ENCODE data around the gene POLD1.
"Not testable (repeated sequence)": the region's sequence is repeated elsewhere in the genome, so short reads cannot be mapped to it uniquely, and the experiment has no call there.

POLD1 gene

DNA sequence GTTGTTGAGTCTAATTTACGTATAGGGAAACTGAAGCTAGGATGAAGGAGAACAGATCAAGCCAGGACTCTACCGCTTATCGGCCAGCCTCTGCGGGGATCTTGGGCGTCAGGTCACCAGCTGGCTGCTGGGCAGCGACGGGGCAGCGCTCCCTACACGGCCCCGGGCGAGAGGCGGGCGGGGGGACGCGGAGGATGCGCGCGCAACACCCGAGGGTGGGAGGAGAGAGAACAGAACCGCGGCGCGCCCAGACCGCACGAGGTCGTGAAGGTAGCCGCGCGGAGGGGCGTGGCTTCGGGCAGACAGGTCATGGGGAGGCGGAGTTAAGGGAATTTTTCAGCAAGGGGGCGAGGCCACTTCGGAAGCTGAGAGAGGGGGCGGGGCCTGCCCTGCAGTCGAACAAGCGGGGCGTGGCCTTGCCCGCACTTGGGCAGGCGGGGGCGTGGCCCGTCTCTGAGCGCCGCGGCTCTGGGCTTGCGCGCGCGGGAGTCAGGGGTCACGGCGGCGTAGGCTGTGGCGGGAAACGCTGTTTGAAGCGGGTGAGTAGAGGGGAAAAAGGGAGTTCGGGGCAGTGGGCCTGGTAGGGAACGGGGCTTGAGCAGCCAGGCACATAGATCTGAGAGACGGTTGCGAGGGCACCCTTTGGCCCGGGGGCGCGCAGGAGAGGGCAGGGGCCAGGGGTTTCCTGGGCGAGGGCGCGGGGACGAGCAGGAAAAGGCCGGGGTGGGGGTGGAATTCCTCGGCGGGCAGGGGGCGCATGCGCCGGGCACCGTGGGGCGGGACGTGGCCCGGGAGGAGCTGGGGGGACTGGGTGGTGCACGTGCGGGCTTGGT is at the start of gene POLD1:
POLD1 (plus strand) TSS at position 496 of the 833 bp plus-strand sequence. CDS start 14,505 bp downstream, outside the sequence.
- DNase-seq (ENCODE audit: low read depth in 2 of 2): peak; percentile 88 to 89

DNA sequence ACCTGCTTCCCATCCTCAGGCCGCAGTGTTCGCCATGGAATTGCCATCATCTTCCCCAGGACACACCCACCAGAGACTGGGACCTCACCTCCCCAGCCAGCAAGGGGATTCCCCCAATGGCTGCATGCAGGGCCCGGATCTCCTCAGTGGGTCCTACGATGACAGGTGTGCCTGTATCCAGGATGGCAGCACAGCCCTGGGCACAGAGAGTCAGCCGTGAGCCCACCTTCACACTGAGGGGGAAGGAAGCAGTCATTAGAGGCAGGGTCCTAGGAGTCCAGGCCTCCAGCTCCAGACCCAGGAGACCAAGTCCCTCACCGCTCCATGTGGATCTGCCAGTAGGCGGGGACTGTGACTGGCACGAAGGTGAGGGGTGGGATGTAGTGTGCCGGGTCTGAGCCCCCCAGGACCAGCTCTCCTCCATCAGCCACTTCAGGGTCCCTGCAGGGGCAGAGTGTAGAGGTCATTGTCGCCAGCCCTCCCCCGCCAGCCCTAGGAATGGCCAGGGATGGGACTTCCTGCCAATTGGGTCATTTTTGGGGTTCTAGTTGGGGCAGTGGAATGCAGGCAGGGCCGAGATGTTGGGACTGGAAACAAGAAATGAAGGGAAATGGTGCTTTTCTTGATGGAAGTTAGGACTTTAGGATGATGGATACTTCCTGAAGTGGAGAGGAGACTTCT is 49.3 kb upstream of the POLD1 start:
- no peak for DNase-seq (ENCODE audit: low read depth in 2 of 2)

DNA sequence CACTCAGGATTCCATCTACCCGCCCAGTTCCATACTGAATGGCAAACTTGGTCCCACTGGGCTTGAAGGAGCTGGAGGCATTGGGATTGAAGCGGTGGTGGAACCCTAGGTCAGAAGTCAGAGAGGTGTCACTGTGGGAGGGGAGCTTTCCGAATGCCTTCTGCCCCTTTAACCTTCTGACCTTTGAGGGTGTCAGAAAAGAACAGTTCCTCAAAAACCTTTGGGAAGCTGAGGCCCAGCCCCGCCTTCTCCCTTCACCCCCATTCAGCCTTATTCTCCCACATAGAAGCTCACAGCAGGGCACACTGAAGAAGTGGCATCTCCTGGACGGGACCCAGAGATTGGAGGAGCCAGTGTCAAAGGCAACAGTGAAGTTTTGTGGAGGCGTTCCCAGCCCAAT is 47.1 kb upstream of the POLD1 start:
- not testable (repeated sequence) for DNase-seq (ENCODE audit: low read depth in 2 of 2)

DNA sequence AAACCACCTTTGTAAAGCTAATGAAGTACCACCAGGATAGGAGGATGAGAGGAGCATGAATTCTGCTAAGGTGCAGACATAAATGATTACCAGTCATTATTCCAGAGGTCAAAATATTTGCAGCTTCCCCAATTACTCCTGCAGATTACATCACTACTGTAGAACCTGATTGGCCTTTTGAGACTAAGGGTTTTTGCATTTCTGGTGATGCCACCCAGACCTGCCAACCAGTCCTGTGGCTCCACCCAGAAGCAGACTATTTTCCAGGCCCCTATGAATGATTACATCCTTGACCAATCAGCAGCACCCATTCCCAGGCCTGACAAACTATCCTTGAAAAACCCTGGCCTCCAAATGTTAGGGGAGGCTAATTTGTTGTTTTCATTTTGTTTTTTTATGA is 43.8 kb upstream of the POLD1 start:
- no peak for DNase-seq (ENCODE audit: low read depth in 2 of 2)

DNA sequence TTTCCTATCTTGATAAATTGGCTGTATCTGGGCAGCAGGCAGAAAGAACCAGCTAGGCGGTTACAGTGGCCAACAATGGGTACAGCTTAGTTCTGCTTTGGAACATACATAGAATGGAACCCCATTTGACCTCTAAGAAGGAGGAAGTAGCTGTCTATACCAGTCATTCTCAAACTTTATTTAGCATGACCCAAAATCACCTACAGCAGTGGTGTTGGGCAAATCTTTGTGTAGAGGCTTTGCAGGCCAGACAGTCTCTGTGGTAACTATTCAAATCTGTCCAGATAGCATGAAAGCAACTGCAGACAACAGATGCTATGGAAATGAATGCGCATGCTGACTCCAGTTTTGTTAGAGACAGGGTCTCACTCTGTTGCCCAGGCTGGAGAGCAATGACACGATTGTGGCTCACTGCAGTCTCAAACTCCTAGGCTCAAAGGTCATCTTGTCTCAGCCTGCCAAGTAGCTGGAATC is 43.0 kb upstream of the POLD1 start:
- no peak for DNase-seq (ENCODE audit: low read depth in 2 of 2)

DNA sequence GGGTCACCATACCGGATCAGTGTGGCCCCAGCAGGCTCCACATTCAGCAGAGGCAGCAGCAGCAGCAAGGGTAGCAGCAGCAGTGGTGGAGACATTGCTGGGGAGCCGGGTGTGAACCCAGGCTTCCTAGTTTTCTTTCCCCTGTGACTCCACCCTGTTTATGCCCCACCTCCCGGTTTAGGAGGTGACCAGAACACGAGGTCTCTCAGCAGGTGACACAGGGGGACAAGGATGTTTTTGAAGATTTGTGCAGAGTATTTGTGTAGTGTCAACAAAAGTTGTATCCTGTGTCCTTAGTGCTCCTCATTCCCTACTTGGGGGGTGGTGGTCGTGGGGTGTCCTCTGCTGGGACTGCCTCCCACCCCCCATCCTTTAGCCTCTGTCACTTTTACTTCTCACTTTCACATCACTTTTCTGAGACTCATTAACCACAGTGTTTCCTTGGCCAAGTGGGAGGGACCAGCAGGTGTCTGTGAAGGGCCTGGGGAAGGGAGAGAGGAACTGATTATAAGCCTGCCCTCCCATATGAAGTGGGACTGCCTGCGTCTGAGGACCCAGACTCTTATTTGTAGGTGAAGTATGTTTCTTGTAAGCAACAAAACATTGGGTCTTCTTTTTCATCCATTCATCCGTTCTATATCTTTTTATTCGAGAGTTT is 39.4 kb upstream of the POLD1 start:
- no peak for DNase-seq (ENCODE audit: low read depth in 2 of 2)

DNA sequence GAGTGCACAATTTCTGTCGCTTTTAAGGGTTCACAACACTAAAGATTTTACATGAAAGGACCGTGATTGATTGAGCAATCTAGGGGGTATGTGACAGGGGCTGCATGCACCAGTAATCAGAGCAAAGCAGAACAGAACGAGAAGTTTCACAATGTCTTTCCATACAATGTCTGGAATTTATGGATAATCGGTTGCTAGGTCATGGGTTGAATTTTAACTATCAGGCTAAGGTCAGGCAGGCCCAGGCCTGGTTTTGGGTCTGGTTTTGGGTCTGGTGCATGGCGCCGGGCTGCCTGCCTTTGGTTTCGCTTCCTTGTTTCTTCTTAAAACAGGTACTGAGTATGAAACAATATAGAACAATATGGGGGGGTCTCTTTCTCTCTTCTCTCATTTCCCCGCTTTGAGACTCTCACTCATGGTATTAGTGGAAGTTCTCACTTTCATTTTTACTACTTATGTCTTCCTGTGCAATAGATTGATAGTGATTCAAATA is 37.0 kb upstream of the POLD1 start:
- DNase-seq (ENCODE audit: low read depth in 2 of 2): not testable (repeated sequence)

DNA sequence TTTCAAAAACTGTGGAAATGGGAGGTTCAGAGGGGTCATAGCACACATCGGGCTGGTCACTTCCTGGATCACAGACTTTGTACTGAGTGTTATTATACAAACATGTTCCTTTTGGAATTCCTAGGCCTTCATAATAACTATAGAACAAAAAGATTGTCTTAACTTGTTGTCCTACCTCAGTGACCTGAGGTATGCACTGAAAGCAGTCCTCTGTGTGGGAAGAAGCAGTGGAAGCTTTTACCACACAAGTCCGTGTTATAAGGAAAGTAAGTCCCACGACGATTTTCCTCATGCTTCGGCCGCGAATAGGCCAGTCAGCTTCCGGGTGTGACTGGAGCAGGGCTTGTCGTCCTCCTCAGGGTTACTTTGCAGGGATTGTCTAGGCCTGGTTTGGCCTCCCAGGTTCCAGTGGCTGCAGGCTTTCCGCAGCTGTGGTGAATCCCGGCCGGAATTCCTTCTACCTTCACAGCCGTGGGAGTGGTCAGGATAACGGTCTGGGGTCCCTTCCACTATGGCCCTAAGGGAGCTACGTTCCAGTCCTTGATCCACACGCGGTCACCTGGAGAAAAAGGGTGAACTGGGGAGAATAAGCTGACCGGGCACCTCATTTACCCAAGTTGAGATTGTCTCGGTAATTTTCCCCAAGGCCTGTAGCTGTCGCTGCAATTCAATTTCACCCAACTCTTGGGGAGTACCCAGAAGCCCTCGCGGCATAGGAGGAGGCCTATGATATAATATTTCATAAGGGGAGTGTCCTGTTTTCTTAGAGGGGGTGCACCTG is 34.7 kb upstream of the POLD1 start:
- DNase-seq (ENCODE audit: low read depth in 2 of 2): no peak

DNA sequence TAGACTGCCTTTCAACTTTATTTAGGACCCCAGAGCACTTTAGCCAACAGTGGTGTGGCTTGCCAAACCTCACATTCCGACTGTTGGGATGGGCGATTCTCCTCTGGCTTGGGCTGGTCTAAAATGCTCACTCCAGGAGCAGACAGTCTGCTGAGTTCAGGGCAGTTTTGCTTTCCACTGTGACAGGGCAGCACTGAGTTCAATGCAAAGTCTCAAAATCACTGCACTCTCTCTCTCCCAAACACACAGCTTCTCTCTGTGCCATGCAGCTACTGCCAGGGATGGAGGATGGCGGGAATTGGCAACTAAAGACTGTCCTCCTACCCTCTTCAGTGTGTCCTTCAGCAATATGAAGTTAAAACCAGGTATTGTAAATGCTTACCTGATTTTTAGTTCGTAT is 31.9 kb upstream of the POLD1 start:
- no peak for DNase-seq (ENCODE audit: low read depth in 2 of 2)

DNA sequence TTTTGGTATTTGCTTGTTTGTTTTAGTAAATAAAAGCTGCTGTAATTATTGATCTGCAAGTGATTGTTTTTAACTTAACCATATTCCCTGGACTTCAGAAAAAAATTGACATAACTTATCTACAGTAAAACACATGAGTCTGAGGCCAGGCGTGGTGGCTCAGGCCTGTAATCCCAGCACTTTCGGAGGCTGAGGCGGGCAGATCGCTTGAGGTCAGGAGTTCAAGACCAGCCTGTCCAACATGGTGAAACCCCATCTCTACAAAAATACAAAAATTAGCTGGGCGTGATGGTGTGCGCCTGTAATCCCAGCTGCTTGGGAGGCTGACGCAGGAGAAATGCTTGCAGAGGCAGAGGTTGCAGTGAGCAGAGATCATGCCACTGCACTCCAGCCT is 30.7 kb upstream of the POLD1 start:
- not testable (repeated sequence) for DNase-seq (ENCODE audit: low read depth in 2 of 2)

DNA sequence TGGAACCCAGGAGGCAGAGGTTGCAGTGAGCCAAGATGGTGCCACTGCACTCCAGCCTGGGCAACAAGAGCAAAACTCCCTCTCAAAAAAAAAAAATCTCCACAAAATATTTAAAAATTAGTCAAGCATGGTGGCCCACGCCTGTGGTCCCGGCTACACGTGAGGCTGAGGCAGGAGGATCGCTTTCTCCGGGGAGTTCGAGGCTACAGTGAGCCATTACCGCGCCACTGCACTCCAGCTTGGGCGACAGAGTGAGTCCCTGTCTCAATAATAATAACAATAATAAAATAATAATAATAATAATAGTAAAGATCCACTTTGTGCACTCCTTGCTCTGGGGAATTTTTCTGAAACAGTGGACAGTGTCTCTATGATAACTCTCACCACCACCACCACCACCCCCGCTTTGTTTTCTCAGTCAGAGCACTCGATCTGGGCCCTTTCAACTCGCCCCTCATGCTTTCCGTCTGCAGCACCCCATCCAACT is 27.4 kb upstream of the POLD1 start:
- no peak for DNase-seq (ENCODE audit: low read depth in 2 of 2)

DNA sequence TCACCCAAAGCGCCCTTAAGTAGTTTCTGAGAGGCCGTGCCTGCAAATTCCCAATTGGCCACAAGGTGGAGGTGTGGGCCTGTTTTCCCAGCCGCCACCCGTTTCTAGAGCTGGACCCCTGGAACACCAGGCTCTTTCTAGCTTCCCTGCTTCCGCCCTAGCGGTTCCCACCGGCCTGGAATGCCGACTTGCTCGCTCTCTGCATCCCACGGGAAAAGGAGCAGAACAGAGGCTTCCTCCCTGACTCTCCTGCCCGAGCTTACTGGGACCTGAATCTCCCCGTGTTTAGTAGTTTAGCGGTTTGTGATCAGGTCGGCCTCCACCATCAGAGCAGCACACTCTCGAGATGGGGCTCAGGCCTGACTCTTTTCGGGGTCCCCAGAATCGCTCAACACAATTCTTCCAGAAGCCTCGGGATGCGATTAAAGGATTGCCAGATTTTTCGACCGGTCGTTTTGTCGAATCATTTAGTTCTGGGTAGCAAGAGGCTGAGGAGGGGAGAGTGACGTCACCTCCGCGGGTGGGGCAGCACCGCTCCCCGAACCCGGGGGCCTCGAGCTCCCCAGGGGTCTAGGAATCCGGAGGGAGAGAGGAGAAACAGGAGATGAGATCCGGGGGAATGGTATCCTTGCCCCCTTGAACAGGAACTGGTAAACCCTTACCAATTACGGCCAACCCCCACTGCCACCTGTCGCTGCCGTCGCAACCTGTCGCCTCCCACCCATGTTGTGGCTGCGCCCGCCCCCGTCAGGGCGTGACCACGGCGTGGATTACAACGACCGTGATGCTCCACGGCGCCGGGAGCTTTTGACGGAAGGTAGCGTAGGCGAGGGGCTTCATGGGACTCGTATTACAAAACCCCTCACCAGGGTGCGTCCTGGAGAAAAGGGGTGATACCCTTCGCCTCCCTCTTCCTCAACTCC is 26.7 kb upstream of the POLD1 start:
- DNase-seq (ENCODE audit: low read depth in 2 of 2): peak in 1 of 2 experiments; percentile 13

DNA sequence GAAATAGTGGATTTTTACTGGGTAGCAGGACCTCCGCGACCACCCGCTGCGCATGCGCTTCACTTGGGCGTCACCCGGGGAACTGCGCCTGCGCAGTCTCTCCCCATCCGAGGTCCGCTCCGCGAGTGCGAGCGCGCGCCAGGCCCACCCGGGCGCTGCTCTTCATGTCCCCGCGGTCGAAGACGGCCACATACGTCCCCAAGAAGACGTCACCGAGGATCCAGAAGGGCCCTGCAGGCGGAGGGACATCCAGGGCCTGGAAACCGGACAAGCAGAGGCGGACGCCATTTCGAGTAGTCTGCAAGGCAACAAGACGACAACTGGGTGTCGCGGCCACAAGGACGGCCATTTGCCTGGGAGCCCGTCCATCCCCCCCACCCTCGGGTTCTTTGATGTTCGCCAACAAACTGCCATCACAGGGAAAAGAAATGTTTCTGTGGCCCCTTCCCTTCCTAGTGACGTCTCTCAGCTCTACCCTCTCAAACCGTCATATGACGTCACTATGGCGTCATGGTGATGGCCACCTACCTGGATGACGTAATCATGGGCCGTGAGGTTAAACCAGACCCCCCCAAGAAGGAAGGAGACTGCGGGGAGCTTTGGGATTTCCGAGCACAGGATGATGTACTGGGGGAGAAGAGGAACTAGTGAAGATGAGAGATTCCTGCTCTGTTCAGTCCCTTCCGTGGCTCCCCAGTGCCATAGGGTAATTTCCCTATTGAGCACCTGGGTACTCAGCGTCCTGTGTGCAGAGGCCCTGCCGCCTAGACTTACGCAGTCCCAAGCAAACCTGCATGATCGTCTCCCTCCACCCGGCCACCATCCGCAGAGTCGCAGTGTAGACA is 25.4 kb upstream of the POLD1 start:
- DNase-seq (ENCODE audit: low read depth in 2 of 2): no peak

DNA sequence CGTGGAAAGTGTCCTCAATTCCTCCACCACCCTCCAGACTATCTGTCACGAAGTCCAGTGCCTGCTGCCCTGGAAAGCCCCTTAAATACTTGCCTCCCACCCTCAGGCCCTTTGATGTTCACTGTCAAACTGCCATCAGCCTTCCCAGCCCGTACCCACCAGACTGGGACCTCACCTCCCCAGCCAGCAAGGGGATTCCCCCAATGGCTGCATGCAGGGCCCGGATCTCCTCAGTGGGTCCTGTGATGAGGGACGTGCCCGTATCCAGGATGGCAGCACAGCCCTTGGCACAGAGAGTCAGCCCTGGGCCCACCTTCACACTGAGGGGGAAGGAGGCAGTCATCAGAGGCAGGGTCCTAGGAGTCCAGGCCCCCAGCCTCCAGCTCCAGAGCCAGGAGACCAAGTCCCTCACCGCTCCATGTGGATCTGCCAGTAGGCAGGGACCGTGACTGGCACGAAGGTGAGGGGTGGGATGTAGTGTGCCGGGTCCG is 24.8 kb upstream of the POLD1 start:
- DNase-seq (ENCODE audit: low read depth in 2 of 2): no peak

DNA sequence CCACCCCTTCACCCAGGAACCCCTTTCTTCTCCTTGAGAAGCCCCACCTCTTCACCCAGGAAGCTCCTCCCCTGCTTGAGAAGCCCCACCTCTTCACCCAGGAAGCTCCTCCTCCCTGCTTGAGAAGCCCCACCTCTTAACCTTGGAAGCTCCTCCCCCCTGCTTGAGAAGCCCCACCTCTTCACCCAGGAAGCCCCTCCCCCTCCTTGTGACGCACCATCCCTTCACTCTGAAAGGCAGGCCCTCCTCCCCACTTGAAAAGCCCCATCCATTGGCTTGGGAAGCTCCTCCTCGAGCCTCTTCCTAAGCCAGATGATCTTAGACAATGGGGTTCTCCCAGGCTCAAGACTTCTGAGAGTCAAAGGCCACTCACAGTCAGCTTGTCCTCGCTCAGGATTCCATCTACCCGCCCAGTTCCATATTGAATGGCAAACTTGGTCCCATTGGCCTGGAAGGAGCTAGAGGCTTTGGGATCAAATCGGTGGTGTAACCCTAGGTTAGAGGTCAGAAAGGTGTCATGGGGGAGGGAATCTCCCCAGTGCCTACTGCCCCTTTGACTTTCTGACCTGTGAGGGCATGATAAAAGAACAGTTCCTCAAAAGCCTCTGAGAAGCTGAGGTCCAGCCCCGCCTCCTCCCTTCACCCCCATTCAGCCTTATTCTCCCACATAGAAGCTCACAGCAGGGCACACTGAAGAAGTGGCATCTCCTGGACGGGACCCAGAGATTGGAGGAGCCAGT is 22.7 kb upstream of the POLD1 start:
- no peak for DNase-seq (ENCODE audit: low read depth in 2 of 2)

DNA sequence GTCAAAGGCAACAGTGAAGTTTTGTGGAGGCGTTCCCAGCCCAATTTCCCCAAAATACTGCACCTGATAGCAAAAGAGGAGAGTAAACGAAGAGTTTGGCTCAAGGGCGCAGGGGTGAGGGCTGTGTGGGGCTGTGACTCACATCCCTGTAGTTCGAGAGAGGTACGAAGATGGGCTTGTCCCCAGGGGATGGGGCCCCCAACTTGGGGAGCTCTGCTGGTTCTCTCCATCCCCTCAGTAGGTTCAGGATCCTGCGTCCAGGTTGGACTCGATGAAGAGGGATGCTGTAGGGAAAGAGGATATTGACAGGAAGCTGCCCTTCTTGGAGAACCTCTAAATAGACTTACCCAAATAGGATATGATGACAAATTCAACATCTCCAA is 22.1 kb upstream of the POLD1 start:
- no peak for DNase-seq (ENCODE audit: low read depth in 2 of 2)

DNA sequence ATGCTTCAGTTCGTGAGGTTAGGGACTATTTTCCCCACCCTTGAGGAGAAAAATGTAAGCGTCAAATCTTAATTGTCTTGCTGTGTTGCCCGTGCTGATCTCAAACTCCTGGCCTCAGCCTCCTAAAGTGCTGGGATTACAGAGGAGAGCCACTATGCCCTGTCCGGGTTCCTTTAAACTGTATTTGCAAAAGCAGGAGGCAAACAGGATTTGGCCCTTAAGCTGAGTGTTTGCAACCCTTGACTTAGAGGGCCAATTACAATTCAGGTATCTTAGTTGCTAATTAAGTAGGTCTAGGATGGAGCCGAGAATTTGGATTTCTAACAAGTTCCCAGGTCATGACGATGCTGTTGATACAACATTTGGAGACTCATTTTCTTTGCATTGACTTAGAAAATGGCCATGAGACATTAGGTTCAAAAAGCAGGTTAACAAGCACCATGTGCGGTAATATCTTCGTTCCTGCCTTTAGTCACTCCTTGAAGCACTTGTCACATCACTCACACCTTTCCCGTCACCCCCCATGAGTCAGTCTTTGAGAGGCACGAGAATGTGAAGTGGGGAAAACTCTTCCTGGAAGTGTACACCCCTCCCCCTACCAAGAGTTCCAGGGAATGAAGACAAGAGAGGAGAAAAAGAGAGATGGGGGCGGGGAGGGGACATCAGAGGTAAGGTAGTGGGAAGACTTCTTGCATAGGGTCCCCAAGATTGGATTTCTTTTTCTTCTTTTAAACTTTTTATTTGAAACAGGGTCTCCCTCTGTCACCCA is 21.3 kb upstream of the POLD1 start:
- no peak for DNase-seq (ENCODE audit: low read depth in 2 of 2)

Data from fibroblast of skin of left biceps (primary cell).